Measurements from ENCODE around the gene ALDH5A1.

- TF ChIP-seq, protein P1, sequence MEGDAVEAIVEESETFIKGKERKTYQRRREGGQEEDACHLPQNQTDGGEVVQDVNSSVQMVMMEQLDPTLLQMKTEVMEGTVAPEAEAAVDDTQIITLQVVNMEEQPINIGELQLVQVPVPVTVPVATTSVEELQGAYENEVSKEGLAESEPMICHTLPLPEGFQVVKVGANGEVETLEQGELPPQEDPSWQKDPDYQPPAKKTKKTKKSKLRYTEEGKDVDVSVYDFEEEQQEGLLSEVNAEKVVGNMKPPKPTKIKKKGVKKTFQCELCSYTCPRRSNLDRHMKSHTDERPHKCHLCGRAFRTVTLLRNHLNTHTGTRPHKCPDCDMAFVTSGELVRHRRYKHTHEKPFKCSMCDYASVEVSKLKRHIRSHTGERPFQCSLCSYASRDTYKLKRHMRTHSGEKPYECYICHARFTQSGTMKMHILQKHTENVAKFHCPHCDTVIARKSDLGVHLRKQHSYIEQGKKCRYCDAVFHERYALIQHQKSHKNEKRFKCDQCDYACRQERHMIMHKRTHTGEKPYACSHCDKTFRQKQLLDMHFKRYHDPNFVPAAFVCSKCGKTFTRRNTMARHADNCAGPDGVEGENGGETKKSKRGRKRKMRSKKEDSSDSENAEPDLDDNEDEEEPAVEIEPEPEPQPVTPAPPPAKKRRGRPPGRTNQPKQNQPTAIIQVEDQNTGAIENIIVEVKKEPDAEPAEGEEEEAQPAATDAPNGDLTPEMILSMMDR (optimal IDR thresholded peaks at IDR 0.05 in 1 of 3, IDR thresholded peaks at IDR 0.05 in 1 of 3, conservative IDR thresholded peaks at IDR 0.05 in 1 of 3; ENCODE audit: extremely low read depth in 1 of 3, insufficient read depth in 2 of 3, low read length in 3 of 3) = no peak
- TF ChIP-seq EZH2 (IDR thresholded peaks at IDR 0.05; ENCODE audit: low read length) = no peak
Measured at GRCh38 chr6:24513602-24514001, 18.8 kb downstream of the ALDH5A1 start.
